CD4-positive, alpha-beta memory T cell (primary cell): Measurements from ENCODE around the gene PI16. TPM values are rescaled to one million over a fixed set of nuclear protein-coding genes. Genes with fewer than 3 reads are reported as not detected.

ENCODE experiments used
- CTCF ChIA-PET: fragments of 350-600 bp; sonication (Branson Sonifier 250); formaldehyde crosslinking; loops from one replicate; lab custom pipeline; 2021; ENCODE audit warnings: inconsistent platforms; ENCODE audit not compliant: partially characterized antibody; lab: Charles Lee
- POLR2A ChIA-PET: fragments of 350-600 bp; sonication (Branson Sonifier 250); formaldehyde crosslinking; loops from one replicate; lab custom pipeline; 2021; ENCODE audit not compliant: partially characterized antibody; lab: Charles Lee
- DNase-seq, 5 donors: peaks; one replicate each; pipeline versions ENCODE4 v3.0.0 to v3.0.0-alpha.2; 2020 to 2022; ENCODE audit warnings: mixed read lengths in 1 of 5
- H3K27ac ChIP-seq: one replicate; pipeline ENCODE4 v1.7.0; 2013; ENCODE audit warnings: low read depth, low read length
- H3K27me3 ChIP-seq: 2 replicates; pipeline ENCODE4 v1.7.0; 2013; ENCODE audit warnings: mild to moderate bottlenecking, low read length, moderate library complexity; ENCODE audit not compliant: insufficient read depth
- H3K36me3 ChIP-seq: 2 replicates; pipeline ENCODE4 v1.7.0; 2013; ENCODE audit warnings: mild to moderate bottlenecking, low read length, moderate library complexity; ENCODE audit not compliant: insufficient read depth
- H3K4me1 ChIP-seq: 2 replicates; pipeline ENCODE4 v1.7.0; 2013; ENCODE audit warnings: mild to moderate bottlenecking, low read length, moderate library complexity; ENCODE audit not compliant: insufficient read depth
- H3K4me3 ChIP-seq, 2 donors: one replicate each; pipeline ENCODE4 v1.7.0; 2013; ENCODE audit warnings: low read length in 2 of 2, mild to moderate bottlenecking in 1 of 2
- H3K9me3 ChIP-seq, 2 donors: one replicate each; pipeline ENCODE4 v1.7.0; 2013; ENCODE audit warnings: low read length in 2 of 2, control low read depth in 1 of 2; ENCODE audit not compliant: control insufficient read depth in 1 of 2
- H3K27ac Mint-ChIP-seq, 7 donors: one replicate each; pipeline ENCODE4 v1.8.0; 2020 to 2021; ENCODE audit warnings: mixed read lengths in 7 of 7, mild to moderate bottlenecking in 6 of 7, inconsistent platforms in 3 of 7, moderate library complexity in 3 of 7
- H3K27me3 Mint-ChIP-seq, 2 donors: one replicate each; pipeline ENCODE4 v1.8.0; 2020 to 2021; ENCODE audit warnings: mixed read lengths in 2 of 2
- H3K36me3 Mint-ChIP-seq, 2 donors: one replicate each; pipeline ENCODE4 v1.8.0; 2020 to 2021; ENCODE audit warnings: mixed read lengths in 2 of 2, inconsistent platforms in 1 of 2, mild to moderate bottlenecking in 1 of 2
- H3K4me1 Mint-ChIP-seq, 4 donors: one replicate each; pipeline ENCODE4 v1.8.0; 2020 to 2021; ENCODE audit warnings: mixed read lengths in 4 of 4, mild to moderate bottlenecking in 1 of 4
- H3K4me3 Mint-ChIP-seq, 8 donors: one replicate each; pipeline ENCODE4 v1.8.0; 2020 to 2021; ENCODE audit warnings: mixed read lengths in 8 of 8, mild to moderate bottlenecking in 7 of 8, moderate library complexity in 6 of 8, inconsistent platforms in 3 of 8
- H3K9me3 Mint-ChIP-seq, 8 donors: one replicate each; pipeline ENCODE4 v1.8.0; 2020 to 2021; ENCODE audit warnings: mixed read lengths in 8 of 8, mild to moderate bottlenecking in 5 of 8, inconsistent platforms in 3 of 8, moderate library complexity in 1 of 8
- intact Hi-C: fragments of 100-400 bp; cut with micrococcal nuclease; formaldehyde crosslinking; loops from one replicate; pipeline ENCODE4 v1.15.1; 2023
- polyA plus RNA-seq, 2 donors: library from polyadenylated mRNA; unstranded; fragments of 300-500 nt; fragmentation: Illumina TruSeq; gene quantifications; one replicate each; pipeline ENCODE4 v1.2.3, GENCODE V29; 2021
- total RNA-seq, 2 experiments: library from RNA; stranded (reverse); gene quantifications; one replicate each; pipeline ENCODE4 v1.2.3, GENCODE V29; 2021

The PI16 gene
- total and polyA plus RNA-seq, 4 experiments from 2014 or later = 5.8 to 53.8 (median 18.8) TPM

- Histone ChIP-seq H3K9me3 (no peaks in the 10 kb centered on the region), H3K27ac (peak within 1 kb of the TSS; percentile 28), H3K4me1 (peaks cover 17% of the 10 kb centered on the region), H3K36me3 (no peaks in the 10 kb centered on the region), H3K27me3 (no peaks in the 10 kb centered on the region), H3K4me3 (peak within 1 kb of the TSS in 1 of 2 donors; percentile 37)
- intact Hi-C loops = no loop called here
- CTCF ChIA-PET = interaction anchor here (0.7 to 3.6 kb wide), 6 partner anchors 13 to 477 kb away, joined by 3 to 39 read pairs (median 4); partner anchors contain the start of genes MTCH1 and PI16
- Mint-ChIP-seq H3K4me3 (peak within 1 kb of the TSS; percentile 59 to 87 (median 82)), H3K36me3 (no peaks in the 10 kb centered on the region), H3K27ac (peak within 1 kb of the TSS; percentile 0 to 92 (median 85)), H3K4me1 (peaks cover 9 to 25% (median 17%) of the 10 kb centered on the region in 4 donors), H3K9me3 (no peaks in the 10 kb centered on the region), H3K27me3 (no peaks in the 10 kb centered on the region)
- POLR2A ChIA-PET = interaction anchor here (0.6 to 1.4 kb wide), 4 partner anchors 19 to 405 kb away, joined by 3 to 4 read pairs (median 3); partner anchors contain the start of genes C6orf89 and MTCH1
- no peak for DNase-seq
Observed at GRCh38 chr6:37005061-37005810, 50.7 kb downstream of the PI16 start, which contains the start of gene FGD2. TSS of gene FGD2 (plus strand) at chr6:37005655. CDS start at chr6:37005818, 163 bp downstream.

DNA sequence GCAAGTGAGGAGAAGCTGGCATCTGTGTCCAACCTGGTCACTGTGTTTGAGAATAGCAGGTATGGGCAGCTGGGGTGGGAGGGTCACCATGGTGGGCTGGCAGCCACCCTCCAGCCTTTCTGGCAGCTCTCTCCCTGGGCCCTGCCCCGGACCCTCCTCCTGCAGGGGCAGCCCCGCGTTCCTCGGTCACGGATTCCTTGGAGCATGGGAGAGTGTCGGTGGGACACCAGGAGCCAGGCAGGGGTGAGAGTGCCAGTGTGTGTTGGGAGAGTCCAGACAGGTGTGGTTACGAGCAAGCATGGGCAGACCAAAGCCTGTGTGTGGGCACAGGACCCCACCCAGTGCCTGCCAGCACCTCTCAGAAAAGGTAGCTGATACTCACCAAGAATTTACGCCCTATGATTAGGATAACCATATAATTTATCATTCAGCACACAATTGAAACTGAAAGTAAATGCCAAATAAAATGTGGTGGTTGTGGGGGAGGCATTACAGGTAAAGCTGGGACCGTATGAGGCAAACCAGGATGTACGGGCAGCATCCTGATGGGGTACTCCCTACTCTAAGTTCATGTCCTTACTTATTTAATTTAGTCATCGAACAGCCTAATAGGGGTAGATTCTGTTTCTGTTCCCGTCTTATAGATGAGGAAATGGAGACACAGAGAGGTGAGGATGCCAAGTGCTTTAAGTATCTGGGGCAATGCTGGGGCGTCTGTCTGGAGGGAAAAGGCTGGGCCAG is 51.5 kb downstream of the PI16 start:
- peaks cover 9 to 25% (median 17%) of the 10 kb centered on the region in 4 donors for H3K4me1 Mint-ChIP-seq
- DNase-seq = peak in 2 of 5 donors; percentile 10 to 14
- peak overlapping the region; percentile 28 for H3K27ac ChIP-seq

GRCh38 chr6:37006793-37007339 is 52.3 kb downstream of the PI16 start:
- no peaks in the 10 kb centered on the region for H3K36me3 Mint-ChIP-seq
- DNase-seq = no peak
- Histone ChIP-seq H3K4me3 (no peak overlapping the region), H3K36me3 (no peaks in the 10 kb centered on the region), H3K27me3 (no peaks in the 10 kb centered on the region), H3K27ac (peak overlapping the region; percentile 28), H3K4me1 (peaks cover 17% of the 10 kb centered on the region), H3K9me3 (no peaks in the 10 kb centered on the region)
- H3K27ac Mint-ChIP-seq = peak overlapping the region in 4 of 7 donors; percentile 74 to 92 (median 88)
- H3K4me3 Mint-ChIP-seq = peak overlapping the region in 2 of 8 donors; percentile 85 to 87
- no peaks in the 10 kb centered on the region for H3K9me3 Mint-ChIP-seq
- intact Hi-C loops = no loop called here
- peaks cover 9 to 25% (median 17%) of the 10 kb centered on the region in 4 donors for H3K4me1 Mint-ChIP-seq
- no peaks in the 10 kb centered on the region for H3K27me3 Mint-ChIP-seq
- POLR2A ChIA-PET = interaction anchor here (1.0 to 2.2 kb wide), 2 partner anchors 10 to 21 kb away, joined by 3 to 13 read pairs; partner anchors contain the start of gene MTCH1
- CTCF ChIA-PET = interaction anchor here (1.0 to 3.6 kb wide), 10 partner anchors 9 to 241 kb away, joined by 3 to 39 read pairs (median 4); partner anchors contain the start of gene MTCH1

More for the DNA sequence above, 51.5 kb downstream of the PI16 start:
- no peaks in the 10 kb centered on the region for H3K27me3 ChIP-seq
- H3K9me3 Mint-ChIP-seq = no peaks in the 10 kb centered on the region
- no peaks in the 10 kb centered on the region for H3K9me3 ChIP-seq
- H3K4me3 Mint-ChIP-seq = peak overlapping the region; percentile 52 to 87 (median 82)
- H3K27me3 Mint-ChIP-seq = no peaks in the 10 kb centered on the region
- ChIA-PET CTCF (interaction anchor here (0.7 to 3.6 kb wide), 9 partner anchors 10 to 476 kb away, joined by 3 to 39 read pairs (median 4); partner anchors contain the start of gene MTCH1), POLR2A (interaction anchor here (0.7 to 2.2 kb wide), 5 partner anchors 10 to 120 kb away, joined by 3 to 13 read pairs (median 3); partner anchors contain the start of genes C6orf89 and MTCH1)
- H3K4me1 ChIP-seq = peaks cover 17% of the 10 kb centered on the region
- intact Hi-C loops = no loop called here
- H3K4me3 ChIP-seq = peak overlapping the region in 1 of 2 donors; percentile 37
- peak overlapping the region; percentile 0 to 92 (median 85) for H3K27ac Mint-ChIP-seq
- no peaks in the 10 kb centered on the region for H3K36me3 ChIP-seq
- no peaks in the 10 kb centered on the region for H3K36me3 Mint-ChIP-seq

- Mint-ChIP-seq H3K27me3 (no peaks in the 10 kb centered on the region), H3K4me3 (peak overlapping the region in 3 of 8 donors; percentile 30 to 57 (median 35)), H3K27ac (peak overlapping the region in 5 of 7 donors; percentile 25 to 77 (median 37)), H3K36me3 (no peaks in the 10 kb centered on the region), H3K9me3 (no peaks in the 10 kb centered on the region), H3K4me1 (peaks cover 7 to 25% (median 17%) of the 10 kb centered on the region in 4 donors)
- CTCF ChIA-PET = interaction anchor here (1.0 to 3.6 kb wide), 7 partner anchors 11 to 242 kb away, joined by 3 to 39 read pairs (median 7); no protein-coding TSS in a partner anchor
- no peaks in the 10 kb centered on the region for H3K9me3 ChIP-seq
- peaks cover 17% of the 10 kb centered on the region for H3K4me1 ChIP-seq
- no peaks in the 10 kb centered on the region for H3K36me3 ChIP-seq
- H3K4me3 ChIP-seq = no peak overlapping the region
- POLR2A ChIA-PET = interaction anchor here (2.2 kb wide), 1 partner anchor 21 kb away, joined by 13 read pairs; the partner anchor contains the start of gene MTCH1
- intact Hi-C loops = no loop called here
- no peak overlapping the region for H3K27ac ChIP-seq
- no peak for DNase-seq
- H3K27me3 ChIP-seq = no peaks in the 10 kb centered on the region
Observed at GRCh38 chr6:37007340-37008043, 53.0 kb downstream of the PI16 start.

DNA sequence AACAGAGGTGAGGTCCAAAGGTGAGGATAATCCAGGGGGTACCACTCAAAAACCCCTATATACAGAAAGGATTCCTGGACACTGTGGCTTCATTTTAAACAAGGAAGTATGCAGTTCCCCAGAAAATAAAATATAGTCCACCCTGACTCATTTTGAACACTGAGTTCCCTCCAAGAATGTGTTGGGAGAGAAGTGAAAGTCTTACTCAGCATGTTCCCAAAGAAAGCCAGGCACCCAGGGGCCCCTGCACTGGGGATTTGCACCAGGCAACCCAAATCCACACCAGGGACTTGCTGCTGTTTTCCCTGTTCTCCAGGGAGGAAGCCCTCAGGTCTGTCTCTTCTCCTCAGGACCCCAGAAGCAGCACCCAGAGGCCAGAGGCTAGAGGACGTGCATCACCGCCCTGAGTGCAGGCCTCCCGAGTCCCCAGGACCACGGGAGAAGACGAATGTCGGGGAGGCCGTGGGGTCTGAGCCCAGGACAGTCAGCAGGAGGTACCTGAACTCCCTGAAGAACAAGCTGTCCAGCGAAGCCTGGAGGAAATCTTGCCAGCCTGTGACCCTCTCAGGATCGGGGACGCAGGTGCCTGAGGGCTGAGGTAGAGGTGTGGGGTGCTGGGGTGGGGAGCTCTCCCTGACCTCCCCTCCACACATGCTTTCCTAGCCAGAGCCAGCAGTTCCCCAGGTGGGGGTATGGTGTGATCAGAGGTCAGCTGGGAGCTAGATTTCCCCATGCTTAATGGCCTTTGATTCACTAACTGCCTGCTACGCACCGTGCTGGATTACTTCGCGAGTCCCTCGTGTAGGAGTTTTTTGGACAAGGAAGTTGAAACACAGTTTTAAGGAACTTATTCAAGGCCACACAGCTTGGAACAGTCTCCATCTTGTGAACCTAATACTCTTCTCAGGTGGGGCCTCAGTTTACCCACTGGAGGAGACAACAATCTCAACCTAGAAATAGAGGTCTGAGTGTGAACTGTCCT is 54.2 kb downstream of the PI16 start:
- no peaks in the 10 kb centered on the region for H3K27me3 ChIP-seq
- peaks cover 17% of the 10 kb centered on the region for H3K4me1 ChIP-seq
- H3K36me3 ChIP-seq = no peaks in the 10 kb centered on the region
- no peaks in the 10 kb centered on the region for H3K27me3 Mint-ChIP-seq
- no peaks in the 10 kb centered on the region for H3K9me3 ChIP-seq
- intact Hi-C loops = no loop called here
- H3K4me3 ChIP-seq = no peak overlapping the region
- CTCF ChIA-PET = interaction anchor here (1.0 to 1.4 kb wide), 2 partner anchors 9 to 124 kb away, joined by 3 to 5 read pairs; no protein-coding TSS in a partner anchor
- no peaks in the 10 kb centered on the region for H3K9me3 Mint-ChIP-seq
- H3K4me1 Mint-ChIP-seq = peaks cover 7 to 25% (median 17%) of the 10 kb centered on the region in 4 donors
- H3K27ac ChIP-seq = no peak overlapping the region
- DNase-seq = no peak
- no peak overlapping the region for H3K27ac Mint-ChIP-seq
- POLR2A ChIA-PET = no interaction called here
- H3K4me3 Mint-ChIP-seq = no peak overlapping the region
- no peaks in the 10 kb centered on the region for H3K36me3 Mint-ChIP-seq
